ENCODE results near the gene NUP160.

Gene NUP160

DNA sequence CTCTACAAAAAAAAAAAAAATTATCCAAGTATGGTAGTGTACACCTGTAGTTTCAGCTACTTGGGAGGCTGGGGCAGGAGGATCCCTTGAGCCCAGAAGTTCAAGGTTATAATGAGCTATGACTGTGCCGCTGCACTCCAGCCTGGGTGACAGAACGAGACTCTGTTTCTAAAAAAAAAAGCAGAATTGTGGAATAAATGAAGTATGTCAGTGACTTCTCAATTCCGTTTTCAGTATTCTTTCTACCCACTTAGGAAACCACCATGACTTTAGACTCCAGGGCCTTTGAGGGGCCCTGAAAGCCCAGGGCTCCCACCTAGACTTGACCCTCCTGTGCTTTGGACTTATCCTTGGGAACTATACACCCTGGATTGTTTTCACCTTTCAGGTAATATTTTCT, 6.5 kb upstream of the NUP160 start:
- TF ChIP-seq, protein P1, sequence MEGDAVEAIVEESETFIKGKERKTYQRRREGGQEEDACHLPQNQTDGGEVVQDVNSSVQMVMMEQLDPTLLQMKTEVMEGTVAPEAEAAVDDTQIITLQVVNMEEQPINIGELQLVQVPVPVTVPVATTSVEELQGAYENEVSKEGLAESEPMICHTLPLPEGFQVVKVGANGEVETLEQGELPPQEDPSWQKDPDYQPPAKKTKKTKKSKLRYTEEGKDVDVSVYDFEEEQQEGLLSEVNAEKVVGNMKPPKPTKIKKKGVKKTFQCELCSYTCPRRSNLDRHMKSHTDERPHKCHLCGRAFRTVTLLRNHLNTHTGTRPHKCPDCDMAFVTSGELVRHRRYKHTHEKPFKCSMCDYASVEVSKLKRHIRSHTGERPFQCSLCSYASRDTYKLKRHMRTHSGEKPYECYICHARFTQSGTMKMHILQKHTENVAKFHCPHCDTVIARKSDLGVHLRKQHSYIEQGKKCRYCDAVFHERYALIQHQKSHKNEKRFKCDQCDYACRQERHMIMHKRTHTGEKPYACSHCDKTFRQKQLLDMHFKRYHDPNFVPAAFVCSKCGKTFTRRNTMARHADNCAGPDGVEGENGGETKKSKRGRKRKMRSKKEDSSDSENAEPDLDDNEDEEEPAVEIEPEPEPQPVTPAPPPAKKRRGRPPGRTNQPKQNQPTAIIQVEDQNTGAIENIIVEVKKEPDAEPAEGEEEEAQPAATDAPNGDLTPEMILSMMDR (IDR thresholded peaks at IDR 0.05; ENCODE audit: unreplicated experiment in 3 of 3): no peak
- no peaks in the 10 kb centered on the region for H3K36me3 Mint-ChIP-seq (ENCODE audit: low read depth)
- no peaks in the 10 kb centered on the region for H3K4me1 Mint-ChIP-seq
- H3K27me3 Mint-ChIP-seq (ENCODE audit: low read depth): no peaks in the 10 kb centered on the region
- H3K9me3 Mint-ChIP-seq: no peaks in the 10 kb centered on the region
- H3K4me3 Mint-ChIP-seq: no peak overlapping the region
- H3K27ac Mint-ChIP-seq: no peak overlapping the region

DNA sequence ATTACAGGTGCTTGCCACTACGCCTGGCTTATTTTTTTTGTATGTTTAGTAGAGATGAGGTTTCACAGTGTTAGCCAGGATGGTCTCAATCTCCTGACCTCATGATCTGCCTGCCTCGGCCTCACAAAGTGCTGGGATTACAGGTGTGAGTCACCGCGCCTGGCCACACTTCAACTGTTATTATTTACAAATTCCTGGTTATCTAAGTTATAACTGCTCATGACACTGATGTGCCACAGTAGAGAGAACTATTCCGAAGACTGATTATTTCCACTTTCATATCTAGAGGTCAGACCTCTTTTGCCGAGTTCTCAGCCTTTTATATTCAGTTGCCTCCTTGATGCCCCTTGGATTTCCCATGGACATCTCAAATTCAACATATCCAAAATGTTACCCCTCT, 3.9 kb upstream of the NUP160 start:
- Mint-ChIP-seq H3K27me3 (ENCODE audit: low read depth) (no peaks in the 10 kb centered on the region), H3K27ac (no peak overlapping the region)

DNA sequence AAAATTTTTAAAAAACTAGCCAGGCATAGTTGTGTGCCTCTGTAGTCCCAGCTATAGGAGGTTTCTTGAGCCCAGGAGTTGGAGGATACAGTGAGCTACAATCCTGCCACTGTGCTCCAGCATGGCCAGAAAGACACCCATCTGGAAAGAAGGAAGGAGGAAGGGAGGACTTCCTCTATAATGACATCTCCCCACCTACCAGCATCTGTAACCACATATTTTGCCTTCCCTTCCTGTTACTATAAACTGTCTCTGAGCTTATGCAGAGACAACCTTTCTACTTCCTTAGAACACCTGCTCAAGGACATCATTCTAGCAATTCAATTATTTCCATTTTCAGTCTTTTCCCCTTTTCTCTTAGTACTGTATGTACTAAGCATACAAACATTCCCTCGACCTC, 2.2 kb upstream of the NUP160 start:
- peaks cover 29% of the 10 kb centered on the region for H3K4me1 Mint-ChIP-seq
- no peaks in the 10 kb centered on the region for H3K27me3 Mint-ChIP-seq (ENCODE audit: low read depth)
- no peaks in the 10 kb centered on the region for H3K9me3 Mint-ChIP-seq

More for the DNA sequence above, 3.9 kb upstream of the NUP160 start:
- peaks cover 2% of the 10 kb centered on the region for H3K36me3 Mint-ChIP-seq (ENCODE audit: low read depth)
- H3K4me1 Mint-ChIP-seq: peaks cover 18% of the 10 kb centered on the region
- no peaks in the 10 kb centered on the region for H3K9me3 Mint-ChIP-seq
- TF ChIP-seq, protein P1 (IDR thresholded peaks at IDR 0.05; ENCODE audit: unreplicated experiment in 3 of 3): no peak
- peak overlapping the region in 2 of 3 experiments; percentile 51 to 58 for H3K4me3 Mint-ChIP-seq

DNA sequence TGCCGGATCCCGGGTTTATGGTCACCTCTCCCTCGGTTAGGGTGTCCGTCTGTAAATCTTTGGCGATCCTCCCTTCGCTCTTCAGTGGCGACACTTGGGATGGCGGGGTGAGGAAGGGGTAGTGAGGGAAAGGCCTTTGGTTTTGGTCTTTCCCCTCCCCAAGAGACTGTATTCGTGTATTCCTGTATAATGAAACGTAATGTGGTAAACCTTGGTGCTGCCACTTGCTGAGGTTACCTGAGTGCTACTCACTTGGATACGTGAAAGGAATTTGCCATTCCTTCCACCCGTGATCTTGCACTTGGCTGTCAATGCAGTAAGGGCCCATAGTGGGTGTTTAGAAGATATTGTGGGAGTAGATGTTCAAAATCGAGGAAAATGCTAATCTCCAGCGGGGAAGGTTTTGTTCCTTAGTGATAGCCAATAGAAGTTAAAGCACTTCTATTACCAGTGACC, 578 bp upstream of the NUP160 start:
- Mint-ChIP-seq H3K27me3 (ENCODE audit: low read depth) (no peaks in the 10 kb centered on the region), H3K9me3 (no peaks in the 10 kb centered on the region)

More for the DNA sequence above, 2.2 kb upstream of the NUP160 start:
- TF ChIP-seq, protein P1 (IDR thresholded peaks at IDR 0.05; ENCODE audit: unreplicated experiment in 3 of 3): no peak
- Mint-ChIP-seq H3K4me3 (peak overlapping the region; percentile 67 to 82 (median 79)), H3K36me3 (ENCODE audit: low read depth) (peaks cover 15% of the 10 kb centered on the region), H3K27ac (peak overlapping the region; percentile 17 to 67 (median 63))

DNA sequence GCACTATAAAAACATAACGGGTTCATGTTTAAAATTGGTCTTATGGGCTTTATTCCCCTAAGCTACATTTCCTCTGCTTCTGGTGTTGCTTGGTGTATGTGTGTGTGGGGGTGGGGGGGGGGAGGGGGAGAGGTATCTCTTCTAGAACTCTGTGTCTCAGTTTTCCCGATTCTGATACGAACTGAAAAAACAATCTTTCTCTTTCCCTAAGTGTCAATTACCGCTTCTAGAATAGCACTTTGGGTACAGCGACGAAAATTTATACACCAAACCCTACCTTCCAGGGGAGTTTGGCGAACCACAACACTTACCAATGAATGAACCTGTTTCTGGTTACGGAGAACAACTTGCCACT, 636 bp downstream of the NUP160 start:
- TF ChIP-seq, protein P1 (IDR thresholded peaks at IDR 0.05; ENCODE audit: unreplicated experiment in 3 of 3): no peak
- H3K27me3 Mint-ChIP-seq (ENCODE audit: low read depth): no peaks in the 10 kb centered on the region
- H3K27ac Mint-ChIP-seq: peak overlapping the region; percentile 92 to 100 (median 96)
- no peaks in the 10 kb centered on the region for H3K9me3 Mint-ChIP-seq
- H3K36me3 Mint-ChIP-seq (ENCODE audit: low read depth): peaks cover 16% of the 10 kb centered on the region
- H3K4me3 Mint-ChIP-seq: peak overlapping the region; percentile 94 to 100 (median 99)
- H3K4me1 Mint-ChIP-seq: peaks cover 30% of the 10 kb centered on the region

More for the DNA sequence above, 578 bp upstream of the NUP160 start:
- Mint-ChIP-seq H3K36me3 (ENCODE audit: low read depth) (peaks cover 16% of the 10 kb centered on the region), H3K4me1 (peaks cover 30% of the 10 kb centered on the region), H3K27ac (peak overlapping the region; percentile 92 to 100 (median 96)), H3K4me3 (peak overlapping the region; percentile 94 to 100 (median 99))
- TF ChIP-seq, protein P1 (IDR thresholded peaks at IDR 0.05; ENCODE audit: unreplicated experiment in 3 of 3): no peak

DNA sequence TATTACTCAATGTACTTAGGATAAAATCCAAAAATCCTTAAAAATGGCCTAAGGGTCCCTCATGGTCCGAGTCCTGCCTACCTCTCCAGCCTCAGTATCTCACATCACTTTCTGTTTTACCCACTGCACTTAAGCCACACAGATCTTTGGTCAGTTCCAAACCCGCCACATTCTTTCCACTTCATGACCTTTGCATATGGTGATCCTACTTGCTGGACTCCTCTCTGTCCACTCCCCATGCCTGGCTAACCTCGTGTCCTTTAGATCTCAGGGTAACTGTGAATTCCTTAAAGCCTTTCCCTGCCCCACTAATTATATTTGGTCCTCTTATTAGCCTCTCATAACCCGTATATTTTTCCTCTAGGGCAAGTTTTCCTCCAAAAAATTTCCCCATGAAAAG, 1.2 kb downstream of the NUP160 start:
- H3K9me3 Mint-ChIP-seq: no peaks in the 10 kb centered on the region
- H3K36me3 Mint-ChIP-seq (ENCODE audit: low read depth): peaks cover 16% of the 10 kb centered on the region
- H3K4me3 Mint-ChIP-seq: peak overlapping the region; percentile 94 to 100 (median 99)
- H3K27ac Mint-ChIP-seq: peak overlapping the region; percentile 44 to 96 (median 92)
- TF ChIP-seq, protein P1 (IDR thresholded peaks at IDR 0.05; ENCODE audit: unreplicated experiment in 3 of 3): no peak
- no peaks in the 10 kb centered on the region for H3K27me3 Mint-ChIP-seq (ENCODE audit: low read depth)
- peaks cover 30% of the 10 kb centered on the region for H3K4me1 Mint-ChIP-seq
